Measurements from ENCODE around the gene ZNF182.

DNA sequence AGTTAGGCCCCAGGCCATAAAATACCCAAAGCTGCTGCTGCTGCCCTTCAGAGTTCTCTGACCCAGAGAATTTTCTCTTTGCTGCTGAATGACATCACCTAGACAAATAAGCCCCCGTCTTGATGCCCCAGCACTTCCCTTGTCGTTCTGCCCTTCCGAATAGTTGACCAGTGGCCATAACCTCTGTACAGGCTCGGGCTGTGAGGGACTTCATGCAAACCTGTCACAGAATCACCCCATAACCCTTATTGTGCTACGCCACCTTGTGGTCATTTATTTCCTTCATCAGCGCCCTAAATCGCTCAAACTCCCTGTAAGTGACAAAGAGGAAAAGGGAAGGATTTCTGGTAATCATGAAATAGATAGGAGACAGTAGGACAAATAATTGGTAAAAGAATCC, 21.8 kb upstream of the ZNF182 start:
- TF ChIP-seq, protein P1, sequence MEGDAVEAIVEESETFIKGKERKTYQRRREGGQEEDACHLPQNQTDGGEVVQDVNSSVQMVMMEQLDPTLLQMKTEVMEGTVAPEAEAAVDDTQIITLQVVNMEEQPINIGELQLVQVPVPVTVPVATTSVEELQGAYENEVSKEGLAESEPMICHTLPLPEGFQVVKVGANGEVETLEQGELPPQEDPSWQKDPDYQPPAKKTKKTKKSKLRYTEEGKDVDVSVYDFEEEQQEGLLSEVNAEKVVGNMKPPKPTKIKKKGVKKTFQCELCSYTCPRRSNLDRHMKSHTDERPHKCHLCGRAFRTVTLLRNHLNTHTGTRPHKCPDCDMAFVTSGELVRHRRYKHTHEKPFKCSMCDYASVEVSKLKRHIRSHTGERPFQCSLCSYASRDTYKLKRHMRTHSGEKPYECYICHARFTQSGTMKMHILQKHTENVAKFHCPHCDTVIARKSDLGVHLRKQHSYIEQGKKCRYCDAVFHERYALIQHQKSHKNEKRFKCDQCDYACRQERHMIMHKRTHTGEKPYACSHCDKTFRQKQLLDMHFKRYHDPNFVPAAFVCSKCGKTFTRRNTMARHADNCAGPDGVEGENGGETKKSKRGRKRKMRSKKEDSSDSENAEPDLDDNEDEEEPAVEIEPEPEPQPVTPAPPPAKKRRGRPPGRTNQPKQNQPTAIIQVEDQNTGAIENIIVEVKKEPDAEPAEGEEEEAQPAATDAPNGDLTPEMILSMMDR (conservative IDR thresholded peaks at IDR 0.05; ENCODE audit: low read length): peak; percentile 60
- no peak for TF ChIP-seq EZH2phosphoT487 (IDR thresholded peaks at IDR 0.05; ENCODE audit: borderline replicate concordance)

All from Loucy (cell line).